ENCODE results near the gene TLCD3A.
A peak's percentile ranks its signal among the peaks of the same experiment; 100 is the strongest.
"Not testable (repeated sequence)": the region's sequence is repeated elsewhere in the genome, so short reads cannot be mapped to it uniquely, and the experiment has no call there.

The TLCD3A gene

DNA sequence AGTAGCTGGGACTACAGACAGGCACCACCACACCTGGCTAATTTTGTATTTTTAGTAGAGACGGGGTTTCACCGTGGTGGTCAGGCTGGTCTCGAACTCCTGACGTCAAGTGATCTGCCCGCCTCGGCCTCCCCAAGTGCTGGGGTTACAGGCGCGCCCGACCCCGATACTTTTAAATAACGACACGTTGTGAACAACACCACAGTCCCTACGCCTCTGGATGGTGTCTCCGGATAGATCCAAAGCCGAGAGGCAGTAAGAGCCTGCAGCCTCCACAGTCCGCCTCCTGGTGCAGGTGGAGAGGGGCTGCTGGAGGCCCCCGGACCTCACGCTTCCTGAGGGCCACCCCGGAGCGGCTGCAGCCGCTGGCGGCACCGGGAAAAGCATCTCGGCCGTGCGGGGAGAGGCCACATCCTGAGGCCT, 741 bp upstream of the TLCD3A start:
- Mint-ChIP-seq H3K27me3 (peaks cover 15% of the 10 kb centered on the region), H3K27ac (no peak overlapping the region), H3K4me1 (ENCODE audit: low read depth) (peaks cover 22% of the 10 kb centered on the region), H3K9me3 (no peaks in the 10 kb centered on the region), H3K36me3 (ENCODE audit: low read depth) (peaks cover 36% of the 10 kb centered on the region), H3K4me3 (peak overlapping the region; percentile 77)
- no peak for DNase-seq

DNA sequence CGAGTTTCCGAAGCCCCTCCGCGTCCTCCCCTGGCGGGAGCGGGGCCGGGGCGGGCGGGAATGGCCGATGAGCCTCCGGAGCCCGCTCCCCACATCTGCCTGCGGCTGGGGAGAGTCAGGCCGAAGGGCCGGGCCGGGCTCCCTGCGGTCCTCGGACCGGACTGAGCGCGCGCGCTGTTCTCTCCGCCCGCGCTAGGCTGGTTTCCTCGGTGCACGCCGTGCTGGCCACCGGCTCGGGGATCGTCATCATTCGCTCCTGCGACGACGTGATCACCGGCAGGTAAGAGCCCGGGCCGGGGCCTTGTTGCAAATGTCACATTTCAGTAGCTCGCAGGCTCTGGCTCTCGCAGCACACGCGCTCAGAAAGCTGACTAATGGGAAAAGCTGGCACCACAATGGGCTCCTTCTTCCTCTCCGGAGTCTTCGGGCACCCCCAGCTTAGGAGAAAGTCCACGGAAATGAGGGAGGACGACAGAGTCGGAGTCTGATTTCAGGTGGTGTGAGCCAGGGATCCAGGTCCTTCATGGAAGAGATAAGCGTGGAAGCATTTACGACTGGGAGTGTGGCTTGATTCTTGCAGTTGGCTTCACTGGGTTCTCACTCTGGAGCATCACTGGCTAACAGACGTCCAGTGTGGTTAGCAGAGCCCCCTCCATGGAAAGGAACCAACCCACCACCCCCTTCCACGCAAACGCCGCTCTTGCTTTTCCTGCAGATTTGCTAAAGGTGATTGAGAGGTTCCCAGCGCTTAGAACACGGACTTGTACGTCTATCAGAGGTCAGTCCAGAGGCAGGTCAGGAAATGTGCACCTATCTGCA, 715 bp downstream of the TLCD3A start:
- peak overlapping the region; percentile 86 for H3K4me3 Mint-ChIP-seq
- DNase-seq: peak; percentile 64

DNA sequence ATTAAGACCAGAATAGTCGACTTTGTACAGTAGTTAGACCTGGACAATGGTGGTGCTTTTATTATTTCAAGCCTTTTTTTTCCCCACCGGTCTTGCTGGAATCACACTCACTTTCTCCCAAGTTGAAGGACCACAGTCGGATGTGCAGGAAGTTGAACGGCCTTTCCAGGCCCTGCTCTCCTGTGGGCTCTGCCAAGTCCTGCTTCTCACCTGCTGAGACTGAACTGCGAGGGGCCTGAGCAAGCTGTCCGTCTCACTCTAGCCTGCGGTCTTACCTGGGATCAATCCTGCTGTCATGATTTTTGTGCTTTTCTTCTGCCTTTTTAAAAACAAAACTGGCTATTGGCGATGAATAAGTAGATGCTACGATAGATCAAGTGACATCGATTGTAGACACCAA, 1.3 kb downstream of the TLCD3A start:
- Mint-ChIP-seq H3K36me3 (ENCODE audit: low read depth) (peaks cover 53% of the 10 kb centered on the region), H3K4me3 (peak overlapping the region; percentile 86), H3K27me3 (peaks cover 15% of the 10 kb centered on the region), H3K9me3 (no peaks in the 10 kb centered on the region), H3K27ac (peak overlapping the region; percentile 44), H3K4me1 (ENCODE audit: low read depth) (peaks cover 25% of the 10 kb centered on the region)
- no peak for DNase-seq

More for the DNA sequence above, 715 bp downstream of the TLCD3A start:
- H3K4me1 Mint-ChIP-seq (ENCODE audit: low read depth): peaks cover 22% of the 10 kb centered on the region
- no peaks in the 10 kb centered on the region for H3K9me3 Mint-ChIP-seq
- peaks cover 15% of the 10 kb centered on the region for H3K27me3 Mint-ChIP-seq
- peaks cover 47% of the 10 kb centered on the region for H3K36me3 Mint-ChIP-seq (ENCODE audit: low read depth)
- peak overlapping the region; percentile 80 for H3K27ac Mint-ChIP-seq

DNA sequence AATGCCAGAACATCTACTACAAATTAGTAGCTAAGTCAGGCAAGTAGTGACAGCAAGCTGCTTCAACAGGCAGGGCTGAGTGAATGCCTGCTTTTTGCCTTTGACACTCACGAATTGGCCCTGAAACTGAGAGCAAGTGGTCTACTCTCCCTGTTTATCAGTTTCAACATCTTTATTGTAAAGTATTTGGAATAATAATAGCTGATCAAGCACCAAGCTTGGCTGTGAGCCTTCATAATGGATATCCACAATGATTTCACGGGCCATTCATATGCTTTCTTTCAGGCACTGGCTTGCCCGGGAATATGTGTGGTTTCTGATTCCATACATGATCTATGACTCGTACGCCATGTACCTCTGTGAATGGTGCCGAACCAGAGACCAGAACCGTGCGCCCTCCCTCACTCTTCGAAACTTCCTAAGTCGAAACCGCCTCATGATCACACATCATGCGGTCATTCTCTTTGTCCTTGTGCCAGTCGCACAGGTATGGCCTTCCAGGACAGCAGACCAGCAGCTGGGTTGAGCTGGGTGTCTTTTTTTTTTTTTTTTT, 5.2 kb downstream of the TLCD3A start:
- no peak for DNase-seq
- Mint-ChIP-seq H3K9me3 (no peaks in the 10 kb centered on the region), H3K27me3 (no peaks in the 10 kb centered on the region), H3K4me3 (no peak overlapping the region), H3K4me1 (ENCODE audit: low read depth) (peaks cover 38% of the 10 kb centered on the region), H3K27ac (no peak overlapping the region), H3K36me3 (ENCODE audit: low read depth) (peaks cover 88% of the 10 kb centered on the region)

DNA sequence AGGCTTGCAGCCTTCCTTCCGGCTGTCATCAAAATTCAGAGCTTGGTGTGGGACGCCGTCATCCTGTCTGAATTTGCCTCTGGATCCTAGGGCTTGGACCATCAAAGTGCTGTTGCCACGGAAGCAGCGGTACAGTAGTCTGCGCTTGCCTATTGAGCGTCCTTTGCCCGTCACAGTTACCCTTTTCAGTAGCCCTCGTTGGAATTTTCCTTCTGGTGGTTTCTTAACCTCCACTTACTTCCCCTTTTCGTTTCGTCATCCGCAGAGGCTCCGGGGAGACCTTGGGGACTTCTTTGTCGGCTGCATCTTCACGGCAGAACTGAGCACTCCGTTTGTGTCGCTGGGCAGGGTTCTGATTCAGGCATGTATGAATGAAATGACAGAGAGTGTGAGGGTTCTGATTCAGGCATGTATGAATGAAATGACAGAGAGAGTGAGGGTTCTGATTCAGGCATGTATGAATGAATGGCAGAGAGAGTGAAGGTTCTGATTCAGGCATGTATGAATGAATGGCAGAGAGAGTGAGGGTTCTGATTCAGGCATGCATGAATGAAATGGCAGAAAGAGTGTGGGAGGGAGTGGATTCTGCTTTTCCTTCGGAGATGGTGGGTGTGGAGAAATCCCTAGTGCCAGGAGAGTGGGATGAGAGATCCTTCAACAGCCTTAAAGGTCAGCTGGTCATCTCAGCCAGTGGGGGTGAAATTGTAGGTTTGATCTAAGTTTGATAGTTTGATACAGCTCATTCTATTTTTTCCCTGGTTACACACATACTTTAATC, 8.0 kb downstream of the TLCD3A start:
- Mint-ChIP-seq H3K9me3 (no peaks in the 10 kb centered on the region), H3K4me3 (peak overlapping the region; percentile 37), H3K36me3 (ENCODE audit: low read depth) (peaks cover 92% of the 10 kb centered on the region), H3K4me1 (ENCODE audit: low read depth) (peaks cover 31% of the 10 kb centered on the region), H3K27me3 (no peaks in the 10 kb centered on the region), H3K27ac (peak overlapping the region; percentile 92)
- DNase-seq: peak; percentile 44

DNA sequence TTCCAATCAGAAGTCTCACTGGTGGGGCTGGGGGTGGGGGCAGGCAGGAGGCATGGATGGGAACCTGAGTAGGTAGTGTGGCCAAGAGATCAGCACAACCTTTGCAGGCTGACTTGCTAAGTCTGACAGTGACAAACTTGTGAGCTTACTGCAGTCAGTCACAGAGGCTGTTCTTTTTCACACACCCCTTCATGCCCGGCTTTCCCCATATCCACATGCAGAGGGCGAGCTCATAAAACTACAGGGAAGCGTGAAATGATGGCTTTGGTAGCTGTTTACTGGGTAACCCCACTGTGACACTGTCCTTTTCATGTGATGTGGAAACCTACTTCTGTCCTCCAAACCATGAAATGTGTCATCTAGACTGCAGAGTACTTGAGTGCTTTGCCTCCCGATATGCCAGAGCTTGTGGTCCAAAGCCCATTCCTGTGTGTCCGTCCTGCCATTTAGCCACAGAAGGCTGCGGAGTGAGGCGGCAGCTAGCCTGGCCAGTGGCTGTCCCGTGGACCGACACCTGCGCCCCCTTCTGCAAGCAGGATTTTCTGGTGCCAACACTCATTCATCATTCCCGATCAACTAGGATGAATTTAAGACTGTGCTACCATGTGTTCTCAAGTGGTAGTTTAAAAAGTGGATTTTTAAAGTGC, 9.9 kb downstream of the TLCD3A start:
- DNase-seq: no peak
- H3K27ac Mint-ChIP-seq: no peak overlapping the region
- no peaks in the 10 kb centered on the region for H3K9me3 Mint-ChIP-seq
- H3K27me3 Mint-ChIP-seq: no peaks in the 10 kb centered on the region
- peaks cover 93% of the 10 kb centered on the region for H3K36me3 Mint-ChIP-seq (ENCODE audit: low read depth)
- H3K4me1 Mint-ChIP-seq (ENCODE audit: low read depth): peaks cover 28% of the 10 kb centered on the region
- no peak overlapping the region for H3K4me3 Mint-ChIP-seq

DNA sequence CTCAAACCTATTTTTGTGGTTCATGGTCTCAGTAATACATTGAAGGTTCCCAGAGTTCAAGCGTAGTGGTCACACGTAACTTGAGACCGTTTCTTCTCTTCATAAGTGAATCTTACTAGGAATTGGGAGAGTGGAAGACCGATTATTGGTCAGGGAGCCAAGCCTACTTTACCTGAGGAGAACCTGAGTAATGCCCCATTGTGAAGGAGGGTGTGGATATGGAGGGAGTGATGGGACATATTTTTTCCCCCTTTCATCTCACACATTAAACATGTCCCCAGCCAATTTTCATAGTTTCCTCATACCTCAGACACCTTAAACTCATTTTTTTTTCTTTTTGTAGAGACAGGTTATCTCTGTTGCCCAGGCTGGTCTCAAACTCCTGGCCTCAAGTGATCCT, 10.7 kb downstream of the TLCD3A start:
- Mint-ChIP-seq H3K36me3 (ENCODE audit: low read depth) (peaks cover 95% of the 10 kb centered on the region), H3K9me3 (no peaks in the 10 kb centered on the region), H3K27me3 (no peaks in the 10 kb centered on the region), H3K27ac (peak overlapping the region; percentile 61), H3K4me3 (no peak overlapping the region), H3K4me1 (ENCODE audit: low read depth) (peaks cover 30% of the 10 kb centered on the region)
- no peak for DNase-seq

DNA sequence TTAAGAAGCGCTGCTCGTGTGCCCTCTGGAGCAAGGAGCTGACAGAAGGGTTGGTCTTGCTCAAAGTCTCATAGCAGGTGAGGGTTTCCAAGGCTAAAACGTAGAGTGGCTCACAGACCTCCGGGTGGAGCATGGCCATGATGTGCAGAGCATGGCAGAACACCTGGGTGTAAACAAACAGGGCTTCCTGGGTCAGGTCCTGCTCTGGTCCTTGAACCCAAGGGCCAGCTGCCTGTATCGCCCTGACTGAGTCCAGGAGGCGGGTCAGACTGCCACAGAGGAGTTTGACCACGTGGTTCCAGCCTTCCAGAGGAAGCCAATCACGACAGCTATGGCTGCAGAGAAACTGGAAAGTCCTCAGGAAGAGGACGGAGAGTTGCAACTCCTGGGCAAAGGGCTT, 12.5 kb downstream of the TLCD3A start:
- peak overlapping the region; percentile 5 for H3K27ac Mint-ChIP-seq

DNA sequence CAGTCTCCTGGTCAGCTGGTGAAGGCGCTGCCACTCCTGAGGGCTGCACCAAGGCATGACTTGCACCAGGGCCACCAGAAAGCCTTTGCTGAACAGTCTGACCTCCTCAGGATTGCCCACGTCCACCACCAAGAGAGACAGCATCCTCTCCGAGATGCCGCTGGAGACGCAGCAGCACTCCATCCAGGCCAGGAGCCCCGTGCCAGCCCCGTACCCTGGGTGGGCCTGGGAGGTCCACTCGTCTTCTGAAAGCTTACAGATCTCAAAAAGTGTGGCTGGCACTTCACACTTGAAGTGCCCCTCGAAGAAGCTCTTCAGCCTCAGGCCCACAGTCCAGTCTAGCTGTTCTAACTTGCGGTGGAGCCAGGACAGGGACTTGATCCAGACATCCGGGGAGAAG, 13.0 kb downstream of the TLCD3A start:
- Mint-ChIP-seq H3K27ac (peak overlapping the region; percentile 5), H3K36me3 (ENCODE audit: low read depth) (peaks cover 95% of the 10 kb centered on the region), H3K27me3 (no peaks in the 10 kb centered on the region), H3K9me3 (peaks cover 4% of the 10 kb centered on the region), H3K4me3 (no peak overlapping the region), H3K4me1 (ENCODE audit: low read depth) (peaks cover 41% of the 10 kb centered on the region)
- DNase-seq: no peak

More for the DNA sequence above, 12.5 kb downstream of the TLCD3A start:
- DNase-seq: no peak
- H3K9me3 Mint-ChIP-seq: peaks cover 4% of the 10 kb centered on the region
- H3K36me3 Mint-ChIP-seq (ENCODE audit: low read depth): peaks cover 95% of the 10 kb centered on the region
- no peaks in the 10 kb centered on the region for H3K27me3 Mint-ChIP-seq
- H3K4me1 Mint-ChIP-seq (ENCODE audit: low read depth): peaks cover 41% of the 10 kb centered on the region
- H3K4me3 Mint-ChIP-seq: no peak overlapping the region

DNA sequence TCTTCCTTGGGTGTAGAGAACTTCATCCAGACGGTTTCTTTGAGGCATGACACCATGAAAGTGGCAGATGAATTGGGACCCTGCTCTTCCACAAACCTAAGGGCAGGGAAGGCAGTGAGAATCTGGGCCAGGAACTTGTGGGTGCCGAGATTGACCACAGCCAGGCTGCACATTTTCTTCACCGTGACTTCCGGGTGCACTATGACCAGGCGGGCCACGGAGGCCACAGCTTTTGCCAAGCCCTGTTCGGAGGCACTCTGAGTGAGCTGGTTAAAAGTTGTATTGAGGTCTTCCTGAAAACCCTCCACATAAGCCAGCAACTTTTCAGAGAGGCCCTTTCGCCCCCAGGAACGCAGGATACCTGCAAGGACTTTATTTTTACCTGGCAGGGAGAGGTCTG, 13.8 kb downstream of the TLCD3A start:
- no peak for DNase-seq
- H3K4me3 Mint-ChIP-seq: no peak overlapping the region
- peaks cover 4% of the 10 kb centered on the region for H3K9me3 Mint-ChIP-seq
- no peaks in the 10 kb centered on the region for H3K27me3 Mint-ChIP-seq
- peaks cover 41% of the 10 kb centered on the region for H3K4me1 Mint-ChIP-seq (ENCODE audit: low read depth)
- peaks cover 94% of the 10 kb centered on the region for H3K36me3 Mint-ChIP-seq (ENCODE audit: low read depth)
- no peak overlapping the region for H3K27ac Mint-ChIP-seq

DNA sequence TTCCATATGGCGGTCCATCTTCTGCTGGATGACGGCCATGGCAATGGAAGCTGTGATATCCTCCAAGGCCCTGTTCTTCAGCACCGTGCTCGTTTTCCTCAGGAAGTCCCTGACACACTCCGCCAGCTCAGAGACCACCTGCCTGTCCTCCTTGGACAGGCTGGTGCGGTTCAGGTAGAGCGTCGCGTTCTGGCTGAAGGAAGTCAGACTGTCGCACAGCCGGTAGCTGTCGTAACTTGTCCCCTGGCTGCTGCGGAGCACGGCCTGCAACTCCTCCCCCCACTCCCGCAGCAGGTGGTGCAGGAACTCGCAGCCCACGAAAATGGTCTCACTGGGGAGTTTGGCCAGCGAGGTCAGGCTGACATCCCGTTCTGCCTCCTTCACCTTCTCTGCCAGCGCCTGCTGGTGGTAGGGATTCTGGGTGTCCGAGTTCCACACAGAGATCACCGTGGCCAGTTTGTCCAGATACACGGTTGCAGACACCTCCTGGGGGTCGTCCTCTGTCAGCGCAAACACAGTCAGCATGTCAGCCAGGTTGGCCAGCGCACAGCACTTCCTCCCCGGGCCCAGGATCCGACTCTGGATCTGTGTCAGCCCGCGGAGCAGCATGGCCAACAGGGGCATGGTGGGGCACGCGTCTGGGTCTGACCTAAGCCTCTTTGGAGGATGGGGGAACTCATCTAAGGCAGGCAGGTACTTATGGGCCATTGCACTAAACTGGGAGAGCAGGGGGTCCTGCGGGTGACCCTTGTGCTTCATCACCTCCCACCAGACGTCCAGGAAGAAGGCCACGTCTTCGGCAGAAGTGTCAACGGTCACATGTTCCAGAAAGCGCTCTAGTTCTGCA, 14.6 kb downstream of the TLCD3A start:
- Mint-ChIP-seq H3K36me3 (ENCODE audit: low read depth) (peaks cover 91% of the 10 kb centered on the region), H3K9me3 (peaks cover 4% of the 10 kb centered on the region), H3K4me3 (no peak overlapping the region), H3K4me1 (ENCODE audit: low read depth) (peaks cover 40% of the 10 kb centered on the region), H3K27me3 (no peaks in the 10 kb centered on the region), H3K27ac (no peak overlapping the region)
- DNase-seq: no peak

DNA sequence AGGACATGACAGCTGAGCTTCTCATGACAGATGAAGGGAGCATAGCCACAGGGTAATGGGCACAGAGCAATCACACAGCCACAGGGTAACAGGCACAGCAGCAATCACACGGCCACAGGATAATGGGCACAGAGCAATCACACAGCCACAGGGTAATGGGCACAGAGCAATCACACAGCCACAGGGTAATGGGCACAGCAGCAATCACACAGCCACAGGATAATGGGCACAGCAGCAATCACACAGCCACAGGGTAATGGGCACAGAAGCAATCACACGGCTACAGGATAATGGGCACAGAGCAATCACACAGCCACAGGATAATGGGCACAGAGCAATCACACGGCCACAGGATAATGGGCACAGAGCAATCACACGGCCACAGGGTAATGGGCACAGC, 16.2 kb downstream of the TLCD3A start:
- DNase-seq, H3K27me3 Mint-ChIP-seq, H3K27ac Mint-ChIP-seq, H3K9me3 Mint-ChIP-seq, H3K4me3 Mint-ChIP-seq: not testable (repeated sequence)
- peaks cover 45% of the 10 kb centered on the region for H3K4me1 Mint-ChIP-seq (ENCODE audit: low read depth)
- H3K36me3 Mint-ChIP-seq (ENCODE audit: low read depth): peaks cover 77% of the 10 kb centered on the region

DNA sequence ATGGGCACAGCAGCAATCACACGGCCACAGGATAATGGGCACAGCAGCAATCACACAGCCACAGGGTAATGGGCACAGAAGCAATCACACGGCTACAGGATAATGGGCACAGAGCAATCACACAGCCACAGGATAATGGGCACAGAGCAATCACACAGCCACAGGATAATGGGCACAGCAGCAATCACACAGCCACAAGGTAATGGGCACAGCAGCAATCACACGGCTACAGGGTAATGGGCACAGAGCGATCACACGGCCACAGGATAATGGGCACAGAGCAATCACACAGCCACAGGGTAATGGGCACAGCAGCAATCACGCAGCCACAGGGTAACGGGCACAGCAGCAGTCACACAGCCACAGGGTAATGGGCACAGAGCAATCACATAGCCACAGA, 17.0 kb downstream of the TLCD3A start:
- Mint-ChIP-seq H3K27ac (peak overlapping the region; percentile 82), H3K4me1 (ENCODE audit: low read depth) (peaks cover 43% of the 10 kb centered on the region), H3K36me3 (ENCODE audit: low read depth) (peaks cover 70% of the 10 kb centered on the region), H3K4me3 (peak overlapping the region; percentile 99)
- not testable (repeated sequence) for H3K27me3 Mint-ChIP-seq, DNase-seq, H3K9me3 Mint-ChIP-seq
